ENCODE results near the gene PDE4D.

Gene PDE4D

GRCh38 chr5:59034498-59035186, 858.9 kb downstream of the PDE4D start:
- TF ChIP-seq ZFX (IDR thresholded peaks at IDR 0.05; ENCODE audit: borderline replicate concordance) (no peak), CTCF (IDR thresholded peaks at IDR 0.05) (peak; percentile 81)
- no peak overlapping the region for H3K27ac ChIP-seq

GRCh38 chr5:59027145-59027907, 866.2 kb downstream of the PDE4D start:
- no peak for TF ChIP-seq ZFX (IDR thresholded peaks at IDR 0.05; ENCODE audit: borderline replicate concordance)
- no peak for TF ChIP-seq CTCF (IDR thresholded peaks at IDR 0.05)
- no peak overlapping the region for H3K27ac ChIP-seq

GRCh38 chr5:59025734-59026133, 867.8 kb downstream of the PDE4D start:
- TF ChIP-seq ZFX (IDR thresholded peaks at IDR 0.05; ENCODE audit: borderline replicate concordance), result no peak
- no peak for TF ChIP-seq CTCF (IDR thresholded peaks at IDR 0.05)
- no peak overlapping the region for H3K27ac ChIP-seq

GRCh38 chr5:59021837-59022514, 871.5 kb downstream of the PDE4D start:
- no peak overlapping the region for H3K27ac ChIP-seq
- TF ChIP-seq ZFX (IDR thresholded peaks at IDR 0.05; ENCODE audit: borderline replicate concordance) (no peak), CTCF (IDR thresholded peaks at IDR 0.05) (no peak)

GRCh38 chr5:59021286-59021673, 872.2 kb downstream of the PDE4D start:
- H3K27ac ChIP-seq, result no peak overlapping the region
- no peak for TF ChIP-seq CTCF (IDR thresholded peaks at IDR 0.05)
- TF ChIP-seq ZFX (IDR thresholded peaks at IDR 0.05; ENCODE audit: borderline replicate concordance), result no peak

- no peak overlapping the region for H3K27ac ChIP-seq
- TF ChIP-seq CTCF (IDR thresholded peaks at IDR 0.05) (no peak), ZFX (IDR thresholded peaks at IDR 0.05; ENCODE audit: borderline replicate concordance) (no peak)
Measured at GRCh38 chr5:59020611-59021285, 872.8 kb downstream of the PDE4D start.

Measured in 22Rv1 (cell line).